ENCODE measurements around the gene ACO2. TPM values are rescaled to one million over a fixed set of nuclear protein-coding genes. Genes with fewer than 3 reads are reported as not detected.
A peak's percentile ranks its signal among the peaks of the same experiment; 100 is the strongest.

Gene ACO2
- total and polyA plus RNA-seq, 2 of the 13 experiments (the other 11 are each of a cell fraction or from before 2014, with no cell fraction given) = 19.2 to 45.6 TPM

DNA sequence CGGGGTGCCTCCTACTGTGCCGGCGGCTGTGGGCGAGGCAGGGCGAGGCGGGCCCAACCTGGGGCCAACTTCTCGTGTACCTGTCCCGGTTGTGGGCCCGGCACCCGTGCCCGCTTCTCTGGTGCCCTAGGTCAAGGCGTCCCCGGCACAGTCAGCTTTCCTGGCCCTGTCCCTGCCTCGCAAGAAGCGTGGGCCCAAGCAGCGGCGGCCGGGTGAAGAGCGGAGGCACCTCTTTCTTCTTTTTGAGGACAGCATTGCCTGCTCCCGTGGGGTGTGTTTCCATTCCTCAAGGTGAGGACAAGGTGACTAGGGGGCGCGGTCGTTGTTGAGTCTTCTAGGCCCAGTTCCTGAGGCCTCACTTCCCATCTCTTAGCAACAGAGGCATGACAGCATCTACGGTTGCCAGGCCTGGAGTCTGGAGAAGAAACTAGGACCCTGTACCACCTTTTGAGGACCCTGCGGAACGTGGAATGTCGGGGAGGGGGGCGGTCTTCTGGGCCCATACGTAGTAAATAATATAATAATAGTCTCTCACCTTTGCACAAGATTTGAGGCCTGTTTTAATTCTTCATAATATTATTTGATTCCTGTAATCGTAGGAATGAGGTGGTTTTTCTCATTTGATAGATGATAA lies 418 bp downstream of the ACO2 start (continued):
- TF ChIP-seq, protein P1, sequence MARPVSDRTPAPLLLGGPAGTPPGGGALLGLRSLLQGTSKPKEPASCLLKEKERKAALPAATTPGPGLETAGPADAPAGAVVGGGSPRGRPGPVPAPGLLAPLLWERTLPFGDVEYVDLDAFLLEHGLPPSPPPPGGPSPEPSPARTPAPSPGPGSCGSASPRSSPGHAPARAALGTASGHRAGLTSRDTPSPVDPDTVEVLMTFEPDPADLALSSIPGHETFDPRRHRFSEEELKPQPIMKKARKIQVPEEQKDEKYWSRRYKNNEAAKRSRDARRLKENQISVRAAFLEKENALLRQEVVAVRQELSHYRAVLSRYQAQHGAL (CRISPR knock-in tag; IDR thresholded peaks at IDR 0.05; ENCODE audit: not compliant biosample characterization) = no peak
- no peak for TF ChIP-seq MIER2 (CRISPR knock-in tag; IDR thresholded peaks at IDR 0.05)
- no peak; the same call in 1 of the 2 replicates for TF ChIP-seq ZNF547 (CRISPR knock-in tag; IDR thresholded peaks at IDR 0.05)
- no peak for TF ChIP-seq CBFB (CRISPR knock-in tag; IDR thresholded peaks at IDR 0.05)
- no peak for TF ChIP-seq ZNF550 (CRISPR knock-in tag; IDR thresholded peaks at IDR 0.05; ENCODE audit: borderline replicate concordance)
- TF ChIP-seq ZBTB7A (CRISPR knock-in tag; IDR thresholded peaks at IDR 0.05) = no peak
- TF ChIP-seq, protein P2, sequence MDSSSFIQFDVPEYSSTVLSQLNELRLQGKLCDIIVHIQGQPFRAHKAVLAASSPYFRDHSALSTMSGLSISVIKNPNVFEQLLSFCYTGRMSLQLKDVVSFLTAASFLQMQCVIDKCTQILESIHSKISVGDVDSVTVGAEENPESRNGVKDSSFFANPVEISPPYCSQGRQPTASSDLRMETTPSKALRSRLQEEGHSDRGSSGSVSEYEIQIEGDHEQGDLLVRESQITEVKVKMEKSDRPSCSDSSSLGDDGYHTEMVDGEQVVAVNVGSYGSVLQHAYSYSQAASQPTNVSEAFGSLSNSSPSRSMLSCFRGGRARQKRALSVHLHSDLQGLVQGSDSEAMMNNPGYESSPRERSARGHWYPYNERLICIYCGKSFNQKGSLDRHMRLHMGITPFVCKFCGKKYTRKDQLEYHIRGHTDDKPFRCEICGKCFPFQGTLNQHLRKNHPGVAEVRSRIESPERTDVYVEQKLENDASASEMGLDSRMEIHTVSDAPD (CRISPR knock-in tag; IDR thresholded peaks at IDR 0.05) = no peak
- TF ChIP-seq, protein P3, sequence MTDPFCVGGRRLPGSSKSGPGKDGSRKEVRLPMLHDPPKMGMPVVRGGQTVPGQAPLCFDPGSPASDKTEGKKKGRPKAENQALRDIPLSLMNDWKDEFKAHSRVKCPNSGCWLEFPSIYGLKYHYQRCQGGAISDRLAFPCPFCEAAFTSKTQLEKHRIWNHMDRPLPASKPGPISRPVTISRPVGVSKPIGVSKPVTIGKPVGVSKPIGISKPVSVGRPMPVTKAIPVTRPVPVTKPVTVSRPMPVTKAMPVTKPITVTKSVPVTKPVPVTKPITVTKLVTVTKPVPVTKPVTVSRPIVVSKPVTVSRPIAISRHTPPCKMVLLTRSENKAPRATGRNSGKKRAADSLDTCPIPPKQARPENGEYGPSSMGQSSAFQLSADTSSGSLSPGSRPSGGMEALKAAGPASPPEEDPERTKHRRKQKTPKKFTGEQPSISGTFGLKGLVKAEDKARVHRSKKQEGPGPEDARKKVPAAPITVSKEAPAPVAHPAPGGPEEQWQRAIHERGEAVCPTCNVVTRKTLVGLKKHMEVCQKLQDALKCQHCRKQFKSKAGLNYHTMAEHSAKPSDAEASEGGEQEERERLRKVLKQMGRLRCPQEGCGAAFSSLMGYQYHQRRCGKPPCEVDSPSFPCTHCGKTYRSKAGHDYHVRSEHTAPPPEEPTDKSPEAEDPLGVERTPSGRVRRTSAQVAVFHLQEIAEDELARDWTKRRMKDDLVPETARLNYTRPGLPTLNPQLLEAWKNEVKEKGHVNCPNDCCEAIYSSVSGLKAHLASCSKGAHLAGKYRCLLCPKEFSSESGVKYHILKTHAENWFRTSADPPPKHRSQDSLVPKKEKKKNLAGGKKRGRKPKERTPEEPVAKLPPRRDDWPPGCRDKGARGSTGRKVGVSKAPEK (CRISPR knock-in tag; IDR thresholded peaks at IDR 0.05; ENCODE audit: borderline replicate concordance) = no peak
- no peak; the same call in 1 of the 2 replicates for TF ChIP-seq ZNF383 (CRISPR knock-in tag; IDR thresholded peaks at IDR 0.05; ENCODE audit: borderline replicate concordance)
- TF ChIP-seq, protein P4, sequence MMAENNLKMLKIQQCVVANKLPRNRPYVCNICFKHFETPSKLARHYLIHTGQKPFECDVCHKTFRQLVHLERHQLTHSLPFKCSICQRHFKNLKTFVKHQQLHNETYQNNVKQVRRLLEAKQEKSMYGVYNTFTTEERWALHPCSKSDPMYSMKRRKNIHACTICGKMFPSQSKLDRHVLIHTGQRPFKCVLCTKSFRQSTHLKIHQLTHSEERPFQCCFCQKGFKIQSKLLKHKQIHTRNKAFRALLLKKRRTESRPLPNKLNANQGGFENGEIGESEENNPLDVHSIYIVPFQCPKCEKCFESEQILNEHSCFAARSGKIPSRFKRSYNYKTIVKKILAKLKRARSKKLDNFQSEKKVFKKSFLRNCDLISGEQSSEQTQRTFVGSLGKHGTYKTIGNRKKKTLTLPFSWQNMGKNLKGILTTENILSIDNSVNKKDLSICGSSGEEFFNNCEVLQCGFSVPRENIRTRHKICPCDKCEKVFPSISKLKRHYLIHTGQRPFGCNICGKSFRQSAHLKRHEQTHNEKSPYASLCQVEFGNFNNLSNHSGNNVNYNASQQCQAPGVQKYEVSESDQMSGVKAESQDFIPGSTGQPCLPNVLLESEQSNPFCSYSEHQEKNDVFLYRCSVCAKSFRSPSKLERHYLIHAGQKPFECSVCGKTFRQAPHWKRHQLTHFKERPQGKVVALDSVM (CRISPR knock-in tag; IDR thresholded peaks at IDR 0.05) = no peak
- TF ChIP-seq KLF15 (CRISPR knock-in tag; IDR thresholded peaks at IDR 0.05; ENCODE audit: borderline replicate concordance) = no peak
- TF ChIP-seq, protein P5, sequence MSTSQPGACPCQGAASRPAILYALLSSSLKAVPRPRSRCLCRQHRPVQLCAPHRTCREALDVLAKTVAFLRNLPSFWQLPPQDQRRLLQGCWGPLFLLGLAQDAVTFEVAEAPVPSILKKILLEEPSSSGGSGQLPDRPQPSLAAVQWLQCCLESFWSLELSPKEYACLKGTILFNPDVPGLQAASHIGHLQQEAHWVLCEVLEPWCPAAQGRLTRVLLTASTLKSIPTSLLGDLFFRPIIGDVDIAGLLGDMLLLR (CRISPR knock-in tag; IDR thresholded peaks at IDR 0.05) = no peak
- TF ChIP-seq, protein P6, sequence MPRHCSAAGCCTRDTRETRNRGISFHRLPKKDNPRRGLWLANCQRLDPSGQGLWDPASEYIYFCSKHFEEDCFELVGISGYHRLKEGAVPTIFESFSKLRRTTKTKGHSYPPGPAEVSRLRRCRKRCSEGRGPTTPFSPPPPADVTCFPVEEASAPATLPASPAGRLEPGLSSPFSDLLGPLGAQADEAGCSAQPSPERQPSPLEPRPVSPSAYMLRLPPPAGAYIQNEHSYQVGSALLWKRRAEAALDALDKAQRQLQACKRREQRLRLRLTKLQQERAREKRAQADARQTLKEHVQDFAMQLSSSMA (CRISPR knock-in tag; IDR thresholded peaks at IDR 0.05) = no peak
- TF ChIP-seq SNAI1 (CRISPR knock-in tag; IDR thresholded peaks at IDR 0.05; ENCODE audit: borderline replicate concordance) = no peak
- no peak for TF ChIP-seq ZKSCAN5 (CRISPR knock-in tag; IDR thresholded peaks at IDR 0.05)
- TF ChIP-seq MEF2D (CRISPR knock-in tag; IDR thresholded peaks at IDR 0.05) = no peak
- 0 out of 2 replicates have a peak, but pooled peaks have one; percentile 76 for TF ChIP-seq CHCHD3 (CRISPR knock-in tag; IDR thresholded peaks at IDR 0.05)

Measured in HepG2 (cell line).